Measurements from ENCODE around the gene TREML1.
"Not testable (repeated sequence)": the region's sequence is repeated elsewhere in the genome, so short reads cannot be mapped to it uniquely, and the experiment has no call there.

TREML1 gene

GRCh38 chr6:41135062-41135832 is 18.9 kb downstream of the TREML1 start:
- no peak for DNase-seq

- no peak for DNase-seq
These were observed 21.9 kb downstream of the TREML1 start for GRCh38 chr6:41132254-41132653.

- no peak for DNase-seq
These were observed 28.9 kb downstream of the TREML1 start for GRCh38 chr6:41125282-41125681.

- no peak for DNase-seq
These were observed 31.2 kb downstream of the TREML1 start for GRCh38 chr6:41122918-41123317.

GRCh38 chr6:41122373-41122772 is 31.8 kb downstream of the TREML1 start:
- DNase-seq, result no peak

- no peak for DNase-seq
These were observed 34.1 kb downstream of the TREML1 start for GRCh38 chr6:41120058-41120457.

- DNase-seq, result no peak
These were observed 34.6 kb downstream of the TREML1 start for GRCh38 chr6:41119508-41119907.

- DNase-seq, result not testable (repeated sequence)
These were observed 39.1 kb downstream of the TREML1 start for GRCh38 chr6:41115027-41115426.

GRCh38 chr6:41111017-41111416 is 43.1 kb downstream of the TREML1 start:
- no peak for DNase-seq

GRCh38 chr6:41103847-41104246 is 50.3 kb downstream of the TREML1 start:
- no peak for DNase-seq

- DNase-seq, result no peak
These were observed 53.3 kb downstream of the TREML1 start for GRCh38 chr6:41100871-41101287.
